PC-9 (cell line): Measurements from ENCODE around the gene ITGB6. TPM values are rescaled to one million over a fixed set of nuclear protein-coding genes. Genes with fewer than 3 reads are reported as not detected.
"Not testable (repeated sequence)": the region's sequence is repeated elsewhere in the genome, so short reads cannot be mapped to it uniquely, and the experiment has no call there.

Source experiments
- BruUV-seq: library from RNA; stranded (reverse); fragments of 400-500 nt; replicated peaks from 2 replicates; lab custom pipeline; 2021; lab: Mats Ljungman, UMichigan
- CTCF ChIA-PET: fragments of 300-600 bp; sonication (Branson Sonifier 250); formaldehyde crosslinking; loops from one replicate; lab custom pipeline; 2022; ENCODE audit warnings: antibody characterized with exemption; lab: Charles Lee
- POLR2A ChIA-PET: fragments of 300-600 bp; sonication (Branson Sonifier 250); formaldehyde crosslinking; loops from one replicate; lab custom pipeline; 2022; ENCODE audit warnings: antibody characterized with exemption; ENCODE audit not compliant: unreplicated experiment; lab: Charles Lee
- DNase-seq, 2 experiments: peaks; one replicate each; pipeline versions ENCODE4 v3.0.0 to v3.0.0-alpha.2; 2015 to 2022; ENCODE audit warnings: mixed read lengths in 1 of 2
- H2AFZ ChIP-seq: fragments of 200-600 bp; sonication (generic); 2 replicates; pipeline ENCODE4 v1.8.1; 2017; ENCODE audit warnings: antibody characterized with exemption
- H3F3A ChIP-seq: fragments of 200-600 bp; sonication (generic); 2 replicates; pipeline ENCODE4 v1.8.1; 2017; ENCODE audit warnings: antibody characterized with exemption, mild to moderate bottlenecking, low read depth; ENCODE audit not compliant: insufficient read depth
- H3K27ac ChIP-seq: fragments of 200-600 bp; sonication (generic); 2 replicates; pipeline ENCODE4 v1.6.1; 2016; ENCODE audit warnings: mixed run types
- H3K27me3 ChIP-seq: fragments of 200-600 bp; sonication (generic); 2 replicates; pipeline ENCODE4 v1.6.1; 2016; ENCODE audit warnings: low read depth, mixed run types; ENCODE audit not compliant: insufficient read depth
- H3K36me3 ChIP-seq: fragments of 200-600 bp; sonication (generic); 2 replicates; pipeline ENCODE4 v1.6.1; 2016; ENCODE audit warnings: low read depth, mixed run types
- H3K4me1 ChIP-seq: fragments of 200-600 bp; sonication (generic); replicated peaks from 2 replicates; pipeline ENCODE4 v1.6.1; 2016; ENCODE audit warnings: mixed run types; ENCODE audit not compliant: insufficient read depth
- H3K4me2 ChIP-seq: fragments of 200-600 bp; sonication (generic); 2 replicates; pipeline ENCODE4 v1.6.1; 2017; ENCODE audit warnings: mixed run types
- H3K4me3 ChIP-seq: fragments of 200-600 bp; sonication (generic); 2 replicates; pipeline ENCODE4 v1.6.1; 2016; ENCODE audit warnings: mixed run types
- H3K79me2 ChIP-seq: fragments of 200-600 bp; sonication (generic); 2 replicates; pipeline ENCODE4 v1.6.1; 2017; ENCODE audit warnings: low read depth, mixed run types
- H3K9me2 ChIP-seq: fragments of 200-600 bp; sonication (generic); 2 replicates; pipeline ENCODE4 v1.8.1; 2017; ENCODE audit warnings: mild to moderate bottlenecking; ENCODE audit not compliant: insufficient read depth
- H3K9me3 ChIP-seq: fragments of 200-600 bp; sonication (generic); 2 replicates; pipeline ENCODE4 v1.8.1; 2016; ENCODE audit warnings: low read depth; ENCODE audit not compliant: insufficient read depth
- H4K20me1 ChIP-seq: fragments of 200-600 bp; sonication (generic); 2 replicates; pipeline ENCODE4 v1.8.1; 2017; ENCODE audit not compliant: insufficient read depth
- EZH2 ChIP-seq: fragments of 200-600 bp; sonication (generic); IDR thresholded peaks from 2 replicates; pipeline ENCODE4 v1.8.0; 2017; ENCODE audit warnings: antibody characterized with exemption, low read depth
- intact Hi-C: fragments of 100-400 bp; cut with micrococcal nuclease; formaldehyde crosslinking; loops from one replicate; pipeline ENCODE4 v1.10.0; 2022; ENCODE audit not compliant: unreplicated experiment
- total RNA-seq: library from RNA; stranded (reverse); gene quantifications from 2 replicates; pipeline ENCODE4 v1.2.3, GENCODE V29; 2021
- TF ChIP-seq, protein P1 (sequence below): fragments of 200-600 bp; sonication (generic); conservative IDR thresholded peaks from 2 replicates; pipeline ENCODE4 v1.6.1; 2017; ENCODE audit warnings: mixed run types, antibody characterized with exemption, mild to moderate bottlenecking, moderate library complexity

Gene ITGB6
- total RNA-seq, 1 experiment from 2014 or later = 24.3 TPM

DNA sequence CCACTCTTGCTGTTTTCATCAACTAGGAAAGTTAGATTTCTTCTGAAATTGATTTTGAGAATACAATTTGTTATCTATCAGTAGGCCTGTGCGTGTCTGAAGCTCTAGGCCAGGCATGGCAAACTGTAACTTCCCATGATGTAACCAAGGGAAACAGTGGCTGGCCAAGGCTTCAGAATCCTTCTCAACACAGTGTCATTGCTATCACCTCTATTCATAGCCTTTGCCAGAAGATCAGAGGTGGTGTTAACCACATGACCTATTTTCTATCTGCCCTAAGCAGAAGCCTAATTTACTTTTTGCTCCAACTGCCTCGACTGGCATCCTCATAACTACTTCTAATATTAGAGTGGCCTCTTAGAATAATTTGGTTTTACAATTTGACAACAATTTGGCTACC lies 2.5 kb downstream of the ITGB6 start:
- H3K4me1 ChIP-seq = peaks cover 31% of the 10 kb centered on the region
- no peaks in the 10 kb centered on the region for H3K9me3 ChIP-seq
- H3K36me3 ChIP-seq = peaks cover 14% of the 10 kb centered on the region
- peaks cover 12% of the 10 kb centered on the region; the same call in 1 of the 2 replicates for H3F3A ChIP-seq
- peak overlapping the region; percentile 91 for H3K4me2 ChIP-seq
- TF ChIP-seq EZH2 = no peak
- TF ChIP-seq, protein P1, sequence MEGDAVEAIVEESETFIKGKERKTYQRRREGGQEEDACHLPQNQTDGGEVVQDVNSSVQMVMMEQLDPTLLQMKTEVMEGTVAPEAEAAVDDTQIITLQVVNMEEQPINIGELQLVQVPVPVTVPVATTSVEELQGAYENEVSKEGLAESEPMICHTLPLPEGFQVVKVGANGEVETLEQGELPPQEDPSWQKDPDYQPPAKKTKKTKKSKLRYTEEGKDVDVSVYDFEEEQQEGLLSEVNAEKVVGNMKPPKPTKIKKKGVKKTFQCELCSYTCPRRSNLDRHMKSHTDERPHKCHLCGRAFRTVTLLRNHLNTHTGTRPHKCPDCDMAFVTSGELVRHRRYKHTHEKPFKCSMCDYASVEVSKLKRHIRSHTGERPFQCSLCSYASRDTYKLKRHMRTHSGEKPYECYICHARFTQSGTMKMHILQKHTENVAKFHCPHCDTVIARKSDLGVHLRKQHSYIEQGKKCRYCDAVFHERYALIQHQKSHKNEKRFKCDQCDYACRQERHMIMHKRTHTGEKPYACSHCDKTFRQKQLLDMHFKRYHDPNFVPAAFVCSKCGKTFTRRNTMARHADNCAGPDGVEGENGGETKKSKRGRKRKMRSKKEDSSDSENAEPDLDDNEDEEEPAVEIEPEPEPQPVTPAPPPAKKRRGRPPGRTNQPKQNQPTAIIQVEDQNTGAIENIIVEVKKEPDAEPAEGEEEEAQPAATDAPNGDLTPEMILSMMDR = no peak
- no peak for DNase-seq
- no peaks in the 10 kb centered on the region for H3K27me3 ChIP-seq
- H4K20me1 ChIP-seq = no peaks in the 10 kb centered on the region
- peak overlapping the region; percentile 68 for H3K4me3 ChIP-seq
- peaks cover 62% of the 10 kb centered on the region for H3K79me2 ChIP-seq
- H3K27ac ChIP-seq = peak overlapping the region; percentile 97; the same call in 1 of the 2 replicates
- H3K9me2 ChIP-seq = no peaks in the 10 kb centered on the region
- H2AFZ ChIP-seq = no peak overlapping the region
- BruUV-seq = no TSS peak
- POLR2A ChIA-PET = no interaction called here
- intact Hi-C loops = no loop called here
- CTCF ChIA-PET = interaction anchor here (0.7 kb wide), 1 partner anchor 13 kb away, joined by 3 read pairs; no protein-coding TSS in a partner anchor

DNA sequence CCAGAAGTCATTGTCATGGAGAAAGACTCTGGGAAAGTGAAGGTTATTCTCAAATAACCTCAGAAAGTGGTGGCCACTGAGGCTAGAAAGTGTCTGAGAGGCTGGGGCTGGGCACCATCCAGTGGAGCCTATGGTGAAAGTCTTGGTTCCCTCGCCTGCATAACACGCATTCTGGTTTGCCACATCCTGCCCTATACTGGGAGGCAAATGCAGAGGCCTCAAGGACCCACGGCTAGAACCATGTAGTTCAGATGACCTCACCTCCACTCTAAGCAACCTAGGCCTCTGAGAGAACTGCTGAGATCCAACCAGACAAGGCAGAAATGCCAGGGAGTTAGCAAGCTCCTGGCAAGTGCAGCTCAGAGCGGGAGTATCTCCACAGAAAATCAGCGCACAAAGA lies 5.1 kb downstream of the ITGB6 start:
- Histone ChIP-seq H2AFZ (no peak overlapping the region), H3K4me3 (no peak overlapping the region), H3F3A (peaks cover 11% of the 10 kb centered on the region; the same call in 1 of the 2 replicates), H4K20me1 (no peaks in the 10 kb centered on the region), H3K36me3 (peaks cover 28% of the 10 kb centered on the region), H3K4me2 (no peak overlapping the region), H3K79me2 (peaks cover 78% of the 10 kb centered on the region), H3K27ac (0 out of 2 replicates have a peak overlapping the region, but pooled peaks have one; percentile 9), H3K9me2 (no peaks in the 10 kb centered on the region), H3K4me1 (peaks cover 27% of the 10 kb centered on the region), H3K9me3 (no peaks in the 10 kb centered on the region), H3K27me3 (no peaks in the 10 kb centered on the region)
- intact Hi-C loops = no loop called here
- BruUV-seq = no TSS peak
- CTCF ChIA-PET = interaction anchor here (0.6 kb wide), 1 partner anchor 197 kb away, joined by 4 read pairs; no protein-coding TSS in a partner anchor
- no peak for DNase-seq
- POLR2A ChIA-PET = interaction anchor here (0.6 kb wide), 1 partner anchor 1042 kb away, joined by 3 read pairs; no protein-coding TSS in a partner anchor
- TF ChIP-seq, protein P1 = no peak
- no peak for TF ChIP-seq EZH2

DNA sequence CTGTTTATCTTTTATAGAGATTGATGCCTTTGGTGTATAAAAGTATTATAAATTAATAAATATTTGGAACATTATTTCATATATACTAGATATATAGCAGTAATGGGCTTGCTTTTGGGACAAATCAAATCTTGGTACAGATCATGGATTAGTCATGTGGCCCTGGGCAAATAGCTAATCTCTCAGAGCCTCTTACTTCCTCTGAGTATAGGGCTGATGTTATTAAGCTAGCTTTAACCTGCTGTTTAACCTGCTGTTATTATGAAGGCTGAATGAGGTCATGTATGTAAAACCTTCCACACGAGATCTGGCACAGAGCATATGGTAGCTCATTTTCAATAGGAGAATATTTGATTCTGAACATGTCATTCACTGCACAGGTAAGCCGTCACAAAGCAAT lies 5.7 kb downstream of the ITGB6 start:
- Histone ChIP-seq H3K9me2 (no peaks in the 10 kb centered on the region), H3K27ac (0 out of 2 replicates have a peak overlapping the region, but pooled peaks have one; percentile 9), H3K27me3 (no peaks in the 10 kb centered on the region), H3K9me3 (no peaks in the 10 kb centered on the region), H3K79me2 (peaks cover 74% of the 10 kb centered on the region), H4K20me1 (no peaks in the 10 kb centered on the region), H3K4me3 (no peak overlapping the region), H2AFZ (no peak overlapping the region), H3K4me2 (no peak overlapping the region), H3F3A (peaks cover 5% of the 10 kb centered on the region; the same call in 1 of the 2 replicates), H3K36me3 (peaks cover 28% of the 10 kb centered on the region), H3K4me1 (peaks cover 27% of the 10 kb centered on the region)
- ChIA-PET POLR2A (no interaction called here), CTCF (no interaction called here)
- no peak for DNase-seq
- no TSS peak for BruUV-seq
- intact Hi-C loops = no loop called here
- TF ChIP-seq, protein P1 = no peak
- no peak for TF ChIP-seq EZH2

DNA sequence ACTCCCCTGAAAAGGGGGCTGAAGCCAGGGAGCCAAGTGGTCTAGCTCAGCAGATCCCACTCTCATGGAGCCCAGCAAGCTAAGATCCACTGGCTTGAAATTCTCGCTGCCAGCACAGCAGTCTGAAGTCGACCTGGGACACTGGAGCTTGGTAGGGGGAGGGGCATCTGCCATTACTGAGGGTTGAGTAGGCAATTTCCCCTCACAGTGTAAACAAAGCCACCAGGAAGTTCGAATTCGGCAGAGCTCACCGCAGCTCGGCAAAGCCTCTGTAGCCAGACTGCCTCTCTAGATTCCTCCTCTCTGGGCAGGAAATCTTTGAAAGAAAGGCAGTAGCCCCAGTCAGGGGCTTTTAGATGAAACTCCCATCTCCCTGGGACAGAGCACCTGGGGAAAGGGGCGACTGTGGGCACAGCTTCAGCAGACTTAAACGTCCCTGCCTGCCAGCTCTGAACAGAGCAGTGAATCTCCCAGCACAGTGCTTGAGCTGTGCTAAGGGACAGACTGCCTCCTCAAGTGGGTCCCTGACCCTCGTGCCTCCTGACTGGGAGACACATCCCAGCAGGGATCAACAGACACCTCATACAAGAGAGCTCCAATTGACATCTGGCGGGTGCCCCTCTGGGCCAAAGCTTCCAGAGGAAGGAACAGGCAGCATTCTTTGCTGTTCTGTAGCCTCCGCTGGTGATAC lies 18.8 kb downstream of the ITGB6 start:
- POLR2A ChIA-PET = interaction anchor here (0.6 to 0.7 kb wide), 2 partner anchors 223 to 512 kb away, joined by 3 to 4 read pairs; no protein-coding TSS in a partner anchor
- H3K4me2 ChIP-seq, H3K27ac ChIP-seq, H2AFZ ChIP-seq, CTCF ChIA-PET, H3K4me3 ChIP-seq, intact Hi-C loops, BruUV-seq, H3K4me1 ChIP-seq, H3F3A ChIP-seq, H3K9me3 ChIP-seq, H4K20me1 ChIP-seq, H3K27me3 ChIP-seq, H3K9me2 ChIP-seq, H3K36me3 ChIP-seq: not testable (repeated sequence)
- DNase-seq = peak in 1 of 2 experiments; percentile 53
- peaks cover 28% of the 10 kb centered on the region for H3K79me2 ChIP-seq

DNA sequence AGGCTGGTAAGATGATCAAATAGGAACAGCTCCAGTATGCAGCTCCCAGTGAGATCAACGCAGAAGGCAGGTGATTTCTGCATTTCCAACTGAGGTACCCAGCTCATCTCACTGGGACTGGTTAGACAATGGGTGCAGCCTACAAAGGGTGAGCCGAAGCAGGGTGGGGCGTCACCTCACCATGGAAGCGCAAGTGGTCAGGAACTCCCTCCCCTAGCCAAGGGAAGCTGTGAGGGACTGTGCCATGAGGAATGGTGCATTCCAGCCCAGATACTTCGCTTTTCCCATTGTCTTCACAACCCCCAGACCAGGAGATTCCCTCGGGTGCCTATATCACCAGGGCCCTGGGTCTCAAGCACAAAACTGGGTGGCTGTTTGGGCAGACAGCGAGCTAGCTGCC lies 19.4 kb downstream of the ITGB6 start:
- H3K9me3 ChIP-seq, intact Hi-C loops, BruUV-seq, DNase-seq, H3F3A ChIP-seq, H3K4me2 ChIP-seq, H3K9me2 ChIP-seq, H3K4me3 ChIP-seq, H3K27ac ChIP-seq, H4K20me1 ChIP-seq, H2AFZ ChIP-seq, H3K4me1 ChIP-seq, H3K36me3 ChIP-seq, H3K27me3 ChIP-seq: not testable (repeated sequence)
- ChIA-PET POLR2A (interaction anchor here (0.7 kb wide), 1 partner anchor 511 kb away, joined by 4 read pairs; no protein-coding TSS in a partner anchor), CTCF (interaction anchor here (0.6 kb wide), 1 partner anchor 518 kb away, joined by 3 read pairs; no protein-coding TSS in a partner anchor)
- peaks cover 24% of the 10 kb centered on the region for H3K79me2 ChIP-seq
